Measurements from ENCODE around the gene NLRP3.

- no peak for TF ChIP-seq CTCF (IDR thresholded peaks at IDR 0.05)
- TF ChIP-seq EZH2 (IDR thresholded peaks at IDR 0.05; ENCODE audit: borderline replicate concordance, insufficient read depth, low read depth, low read length, poor library complexity, severe bottlenecking), result no peak
Observed at GRCh38 chr1:247440001-247440620, 24.1 kb downstream of the NLRP3 start.
